NCI-H460 (cell line): ENCODE data around the gene RAPGEFL1. TPM values are rescaled to one million over a fixed set of nuclear protein-coding genes. Genes with fewer than 3 reads are reported as not detected.

Source experiments
- small RNA-seq, 2 experiments: library from RNA; depleted of rRNA; stranded (forward); fragments of <200 nt; gene quantifications; one replicate each; pipeline ENCODE3, GENCODE V24; 2014
- total RNA-seq: library from RNA; depleted of rRNA; stranded (reverse); fragments of >200 nt; shearing (Covaris generic); gene quantifications from 2 replicates; pipeline ENCODE4 v1.2.3, GENCODE V29; 2014; rRNA removed

RAPGEFL1 gene
- total RNA-seq, 1 experiment from 2014 or later, result 2.9 TPM

Small RNA genes lying within 50 kb of the gene (small RNA-seq; reads per million reads assigned to genes)
- gene MIR6867, result 0 reads per million in 2 experiments

Other genes starting within 250 kb of the RAPGEFL1 start
- gene ORMDL3, start 249.9 kb upstream of the RAPGEFL1 start, total RNA-seq, result 13.1 and 14.9 TPM in 2 replicates
- not detected in 2 replicates for gene LRRC3C, start 249.7 kb upstream of the RAPGEFL1 start, total RNA-seq
- not detected in 2 replicates for gene GSDMA, start 214.5 kb upstream of the RAPGEFL1 start, total RNA-seq
- 139 and 148 TPM in 2 replicates for gene PSMD3, start 196.7 kb upstream of the RAPGEFL1 start, total RNA-seq
- gene CSF3, start 162.0 kb upstream of the RAPGEFL1 start, total RNA-seq, result 0.14 TPM in 1 of 2 replicates, not detected in the other
- gene MED24, start 123.1 kb upstream of the RAPGEFL1 start, total RNA-seq, result 36.1 and 39.8 TPM in 2 replicates
- gene THRA, start 114.5 kb upstream of the RAPGEFL1 start, total RNA-seq, result 6.2 and 6.9 TPM in 2 replicates
- 4.2 and 4.7 TPM in 2 replicates for gene NR1D1, start 76.9 kb upstream of the RAPGEFL1 start, total RNA-seq
- gene MSL1, start 55.5 kb upstream of the RAPGEFL1 start, total RNA-seq, result 68.0 and 74.2 TPM in 2 replicates
- 56.8 and 59.6 TPM in 2 replicates for gene CASC3, start 36.9 kb upstream of the RAPGEFL1 start, total RNA-seq
- gene WIPF2, start 41.8 kb downstream of the RAPGEFL1 start, total RNA-seq, result 12.7 and 14.2 TPM in 2 replicates
- gene CDC6, start 110.4 kb downstream of the RAPGEFL1 start, total RNA-seq, result 17.3 and 17.6 TPM in 2 replicates
- gene RARA, start 131.7 kb downstream of the RAPGEFL1 start, total RNA-seq, result 10.6 and 12.1 TPM in 2 replicates
- gene GJD3, start 187.3 kb downstream of the RAPGEFL1 start, total RNA-seq, result not detected in 2 replicates
- gene TOP2A, start 240.4 kb downstream of the RAPGEFL1 start, total RNA-seq, result 272 and 315 TPM in 2 replicates